Measurements from ENCODE around the gene KCNK4.

The KCNK4 gene

GRCh38 chr11:64327375-64327774 is 36.3 kb downstream of the KCNK4 start:
- TF ChIP-seq CTCF (IDR thresholded peaks at IDR 0.05; ENCODE audit: insufficient read depth, low read length) (no peak), GABPA (IDR thresholded peaks at IDR 0.05; ENCODE audit: low read depth) (no peak), SPI1 (IDR thresholded peaks at IDR 0.05; ENCODE audit: borderline replicate concordance, low read depth) (no peak), REST (IDR thresholded peaks at IDR 0.05; ENCODE audit: insufficient replicate concordance, low read depth) (no peak), POLR2AphosphoS5 (IDR thresholded peaks at IDR 0.05; ENCODE audit: low read depth) (no peak)
- Histone ChIP-seq H3K27me3 (ENCODE audit: insufficient read depth, poor library complexity, severe bottlenecking) (no peaks in the 10 kb centered on the region), H3K27ac (replicated peaks) (no peak overlapping the region), H3K4me3 (replicated peaks; ENCODE audit: insufficient read depth, low read length) (no peak overlapping the region)
- no peak for DNase-seq (ENCODE audit: low read depth in 1 of 2, low spot score in 1 of 2)

GRCh38 chr11:64327993-64328392 is 36.9 kb downstream of the KCNK4 start:
- DNase-seq (ENCODE audit: low read depth in 1 of 2, low spot score in 1 of 2): no peak
- no peak for TF ChIP-seq REST (IDR thresholded peaks at IDR 0.05; ENCODE audit: insufficient replicate concordance, low read depth)
- TF ChIP-seq GABPA (IDR thresholded peaks at IDR 0.05; ENCODE audit: low read depth): no peak
- no peak for TF ChIP-seq SPI1 (IDR thresholded peaks at IDR 0.05; ENCODE audit: borderline replicate concordance, low read depth)
- no peak for TF ChIP-seq POLR2AphosphoS5 (IDR thresholded peaks at IDR 0.05; ENCODE audit: low read depth)
- no peak for TF ChIP-seq CTCF (IDR thresholded peaks at IDR 0.05; ENCODE audit: insufficient read depth, low read length)
- no peak overlapping the region for H3K4me3 ChIP-seq (replicated peaks; ENCODE audit: insufficient read depth, low read length)
- no peak overlapping the region for H3K27ac ChIP-seq (replicated peaks)
- no peaks in the 10 kb centered on the region for H3K27me3 ChIP-seq (ENCODE audit: insufficient read depth, poor library complexity, severe bottlenecking)

GRCh38 chr11:64330888-64331287 is 39.8 kb downstream of the KCNK4 start:
- no peak overlapping the region; the same call in 1 of the 2 replicates for H3K27ac ChIP-seq (replicated peaks)
- DNase-seq (ENCODE audit: low read depth in 1 of 2, low spot score in 1 of 2): no peak

More at GRCh38 chr11:64330888-64331287, 39.8 kb downstream of the KCNK4 start:
- no peak for TF ChIP-seq SPI1 (IDR thresholded peaks at IDR 0.05; ENCODE audit: borderline replicate concordance, low read depth)
- TF ChIP-seq REST (IDR thresholded peaks at IDR 0.05; ENCODE audit: insufficient replicate concordance, low read depth): no peak
- no peak for TF ChIP-seq CTCF (IDR thresholded peaks at IDR 0.05; ENCODE audit: insufficient read depth, low read length)
- no peak for TF ChIP-seq GABPA (IDR thresholded peaks at IDR 0.05; ENCODE audit: low read depth)
- TF ChIP-seq POLR2AphosphoS5 (IDR thresholded peaks at IDR 0.05; ENCODE audit: low read depth): no peak
- Histone ChIP-seq H3K4me3 (replicated peaks; ENCODE audit: insufficient read depth, low read length) (no peak overlapping the region), H3K27me3 (ENCODE audit: insufficient read depth, poor library complexity, severe bottlenecking) (no peaks in the 10 kb centered on the region)

Data from HL-60 (cell line).